GOT3 (cell line): ENCODE data around the gene ARHGAP29.
"Not testable (repeated sequence)": the region's sequence is repeated elsewhere in the genome, so short reads cannot be mapped to it uniquely, and the experiment has no call there.

Experiments used
- DNase-seq: peaks from one replicate; lab custom pipeline; 2025; ENCODE audit warnings: mixed read lengths; lab: John Stamatoyannopoulos, UW

The ARHGAP29 gene

DNA sequence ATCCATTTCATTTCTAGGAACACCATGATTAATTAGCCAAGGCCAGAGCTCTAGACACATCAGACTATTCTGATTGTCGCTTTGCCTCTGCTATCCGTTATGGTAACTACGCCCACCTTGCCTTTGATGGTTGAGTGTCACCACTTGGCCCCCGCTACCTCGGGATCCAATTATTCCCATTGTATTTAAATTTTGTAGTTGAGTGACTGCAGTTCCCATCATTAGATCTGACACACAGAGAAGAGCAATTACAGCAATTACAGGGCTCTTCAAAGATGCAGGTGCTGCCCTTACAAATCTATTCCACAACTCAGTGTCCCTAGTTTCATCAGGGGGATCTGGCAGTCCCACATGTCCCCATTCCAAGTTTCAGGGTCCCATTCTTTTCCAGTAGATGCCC, 71.5 kb downstream of the ARHGAP29 start:
- DNase-seq, result no peak

DNA sequence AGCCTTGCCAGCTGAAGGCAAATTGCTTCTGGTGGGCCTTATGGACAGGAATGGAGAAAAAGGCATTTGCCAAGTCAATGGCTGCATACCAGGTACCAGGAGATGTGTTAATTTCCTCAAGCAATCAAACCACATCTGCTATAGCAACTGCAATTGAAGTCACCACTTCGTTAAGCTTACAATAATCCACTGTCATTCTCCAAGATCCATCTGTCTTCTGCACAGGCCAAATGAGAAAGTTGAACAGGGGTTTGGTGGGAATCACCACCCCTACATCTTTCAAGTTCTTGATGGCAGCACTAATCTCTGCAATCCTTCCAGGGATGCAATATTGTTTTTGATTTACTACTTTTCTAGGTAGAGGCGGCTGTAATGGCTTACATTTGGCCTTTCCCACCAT, 72.5 kb downstream of the ARHGAP29 start:
- DNase-seq, result not testable (repeated sequence)

DNA sequence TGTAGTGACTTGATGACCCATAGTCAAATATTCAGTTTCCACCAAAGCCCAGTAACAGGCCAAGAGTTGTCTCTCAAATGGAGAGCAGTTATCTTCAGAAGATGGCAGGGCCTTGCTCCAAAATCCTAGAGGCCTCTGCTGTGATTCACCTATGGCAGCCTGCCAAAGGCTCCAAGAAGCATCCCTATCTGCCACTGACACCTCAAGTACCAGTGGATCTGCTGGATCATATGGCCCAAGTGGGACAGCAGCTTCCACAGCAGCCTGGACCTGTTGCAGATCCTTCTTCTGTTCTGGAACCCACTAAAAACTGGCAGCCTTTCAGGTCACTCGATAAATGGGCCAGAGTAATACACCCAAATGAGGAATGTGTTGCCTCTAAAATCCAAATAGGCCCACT, 73.3 kb downstream of the ARHGAP29 start:
- DNase-seq, result not testable (repeated sequence)

DNA sequence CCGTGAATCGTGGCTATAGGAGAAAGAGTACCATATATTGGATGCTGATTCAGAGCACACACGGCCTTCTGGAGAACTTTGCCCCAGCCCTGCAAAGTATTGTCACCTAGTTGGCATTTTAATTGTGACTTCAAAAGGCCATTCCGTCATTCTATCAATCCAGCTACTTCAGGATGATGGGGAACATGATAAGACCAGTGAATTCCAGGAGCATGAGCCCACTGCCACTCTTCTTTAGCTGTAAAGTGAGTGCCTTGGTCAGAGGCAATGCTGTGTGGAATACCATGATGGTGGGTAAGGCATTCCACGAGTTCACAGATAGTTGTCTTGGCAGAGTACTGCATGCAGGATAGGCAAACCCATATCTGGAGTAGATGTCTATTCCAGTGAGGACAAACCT, 74.1 kb downstream of the ARHGAP29 start:
- not testable (repeated sequence) for DNase-seq

DNA sequence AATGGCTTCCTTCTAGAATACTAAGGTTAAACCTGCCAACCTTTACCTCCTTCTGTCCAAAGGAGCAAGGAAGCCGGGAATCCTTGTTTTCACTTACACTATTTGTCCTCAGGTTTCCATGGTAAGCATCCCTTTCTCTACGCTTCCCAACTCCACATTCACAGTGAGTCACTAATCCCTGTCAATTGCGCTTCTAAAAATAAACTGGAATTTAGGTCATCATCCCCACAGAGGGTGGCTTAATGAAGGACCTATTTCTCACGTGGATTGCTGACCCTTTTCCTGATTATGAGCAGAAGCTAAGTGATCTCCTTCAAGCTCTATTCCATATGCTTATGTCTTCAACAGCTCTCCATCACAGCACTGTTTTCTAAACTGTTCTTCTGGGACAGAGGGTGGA, 76.6 kb downstream of the ARHGAP29 start:
- DNase-seq, result no peak

DNA sequence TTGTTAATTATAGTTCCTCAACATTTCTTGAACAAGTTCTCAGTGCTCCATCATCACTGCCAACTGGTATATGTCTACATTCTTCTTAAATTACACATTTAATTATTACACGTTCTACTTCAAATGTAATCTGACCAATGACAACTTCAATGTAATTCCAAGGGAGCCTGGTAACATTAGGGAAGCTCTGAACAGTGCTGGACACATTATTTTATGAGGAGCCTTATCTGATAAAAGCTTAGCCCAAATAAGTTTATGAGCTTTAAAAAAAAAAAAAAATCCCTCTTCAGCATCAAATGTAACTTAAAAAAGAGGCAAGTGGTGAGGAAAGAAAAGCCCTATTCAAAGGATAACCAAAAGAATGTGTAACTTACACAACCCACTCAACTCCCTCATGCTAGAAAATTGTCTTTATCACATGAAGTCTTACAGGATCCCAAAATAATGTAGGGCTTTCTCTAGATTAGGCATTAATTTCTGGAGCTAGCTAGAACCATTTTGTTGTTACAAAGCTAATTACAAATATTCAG, 81.2 kb downstream of the ARHGAP29 start:
- no peak for DNase-seq

DNA sequence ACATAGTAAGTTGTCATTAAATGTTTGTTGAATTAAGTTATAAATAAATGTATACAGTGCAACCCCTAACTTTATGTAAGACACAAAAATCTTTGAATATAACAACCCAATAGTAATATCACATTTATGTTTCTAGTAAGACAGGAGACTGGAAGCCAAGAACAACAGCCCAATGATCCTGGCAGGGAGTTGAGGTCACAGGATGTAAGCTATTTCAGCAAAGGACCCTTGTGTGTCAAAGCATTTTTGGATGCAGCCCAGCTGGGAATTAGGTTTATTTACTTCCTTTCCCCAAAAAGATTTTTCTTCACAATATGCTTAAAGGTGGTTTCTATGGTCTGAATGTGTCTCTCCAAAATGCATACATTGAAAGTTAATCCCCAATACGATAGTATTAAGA, 82.4 kb downstream of the ARHGAP29 start:
- DNase-seq, result no peak

DNA sequence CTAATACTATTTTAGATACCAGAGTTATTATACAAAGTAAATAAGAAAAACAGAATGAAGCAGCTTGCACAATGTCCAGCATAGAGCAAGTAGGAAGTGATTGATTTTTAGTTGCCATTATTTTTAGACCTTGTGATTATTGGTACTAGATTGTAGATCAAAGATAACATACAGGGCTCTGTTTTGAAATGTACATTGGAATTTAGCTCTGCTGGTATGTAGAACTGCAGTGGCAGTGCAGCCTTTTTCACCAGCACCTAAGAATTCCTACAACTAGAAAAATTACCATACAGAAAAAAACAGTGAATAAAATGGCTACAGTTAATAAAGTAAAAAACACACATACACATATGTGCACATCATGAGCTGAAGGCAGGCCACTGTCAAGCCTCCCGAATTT, 84.3 kb downstream of the ARHGAP29 start:
- DNase-seq, result no peak

DNA sequence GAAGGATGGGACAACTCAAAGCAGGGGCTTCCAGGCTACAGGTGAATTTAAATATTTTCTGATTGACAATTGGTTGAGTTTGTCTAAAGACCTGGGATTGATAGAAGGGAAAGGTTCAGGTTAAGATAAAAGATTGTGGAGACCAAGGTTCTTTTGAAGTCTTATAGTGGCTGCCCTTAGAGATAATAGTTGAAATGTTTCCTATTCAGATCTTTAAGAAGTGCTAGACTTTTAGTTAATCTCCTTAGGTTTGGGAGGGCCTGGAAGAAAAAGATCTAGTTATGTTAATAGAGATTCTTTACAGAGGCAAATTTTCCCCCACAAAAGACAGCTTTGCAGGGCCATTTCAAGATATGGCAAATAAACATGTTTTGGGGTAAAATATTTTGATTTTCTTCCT, 88.2 kb downstream of the ARHGAP29 start:
- not testable (repeated sequence) for DNase-seq

DNA sequence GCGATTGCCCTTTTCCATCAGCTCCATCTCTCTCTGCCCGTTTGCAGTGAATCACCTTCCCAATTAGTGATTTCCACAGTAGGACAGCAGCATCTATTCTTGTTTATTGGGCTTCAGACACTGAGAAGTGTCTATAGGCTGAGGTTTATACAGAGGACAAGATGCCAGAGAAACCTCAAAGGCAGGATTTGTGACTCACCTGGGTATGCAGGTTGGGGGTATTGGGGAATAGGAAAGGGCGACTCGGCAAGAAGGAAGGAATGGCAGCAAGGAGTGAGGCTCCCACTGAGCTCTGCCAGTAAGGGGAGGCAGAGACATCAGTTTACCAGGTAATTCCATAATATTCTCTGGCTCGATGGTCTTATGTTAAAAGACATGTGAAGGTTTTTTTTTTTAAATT, 91.1 kb downstream of the ARHGAP29 start:
- no peak for DNase-seq

DNA sequence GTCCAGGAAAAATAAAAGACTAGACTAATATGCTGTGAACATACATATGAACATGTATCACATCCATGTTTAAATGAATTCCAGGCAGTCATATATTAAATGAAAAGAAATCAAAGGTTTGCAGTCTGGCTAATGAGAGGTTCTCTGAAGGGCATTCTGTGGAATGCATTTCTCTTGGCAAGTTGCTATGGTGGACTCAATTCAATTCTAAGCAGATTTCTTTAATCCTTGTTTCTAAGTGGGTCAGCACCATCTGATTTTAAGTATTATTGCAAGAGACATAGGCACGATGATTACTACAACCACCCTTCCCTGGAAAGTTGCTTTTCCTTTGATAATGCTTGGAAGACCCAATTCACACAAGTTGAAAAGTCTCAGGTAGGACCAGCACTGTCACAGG, 92.5 kb downstream of the ARHGAP29 start:
- no peak for DNase-seq

DNA sequence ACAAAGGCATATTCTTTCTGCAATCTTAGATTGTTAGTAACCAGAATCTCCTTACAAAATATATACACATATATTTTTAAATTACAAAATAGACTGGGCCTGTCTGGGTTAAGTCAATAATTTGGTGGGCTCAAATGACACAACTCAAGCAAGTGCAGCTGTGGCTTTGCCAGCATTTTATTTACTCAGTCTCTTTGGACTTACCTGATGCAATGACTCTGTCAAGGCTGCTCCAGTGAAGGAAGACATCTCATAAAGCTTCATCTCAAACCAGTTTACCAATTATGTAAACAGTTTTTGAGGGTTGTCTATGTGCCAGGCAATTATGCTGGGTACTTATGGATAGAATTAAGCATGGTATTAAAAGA, 93.6 kb downstream of the ARHGAP29 start:
- no peak for DNase-seq

DNA sequence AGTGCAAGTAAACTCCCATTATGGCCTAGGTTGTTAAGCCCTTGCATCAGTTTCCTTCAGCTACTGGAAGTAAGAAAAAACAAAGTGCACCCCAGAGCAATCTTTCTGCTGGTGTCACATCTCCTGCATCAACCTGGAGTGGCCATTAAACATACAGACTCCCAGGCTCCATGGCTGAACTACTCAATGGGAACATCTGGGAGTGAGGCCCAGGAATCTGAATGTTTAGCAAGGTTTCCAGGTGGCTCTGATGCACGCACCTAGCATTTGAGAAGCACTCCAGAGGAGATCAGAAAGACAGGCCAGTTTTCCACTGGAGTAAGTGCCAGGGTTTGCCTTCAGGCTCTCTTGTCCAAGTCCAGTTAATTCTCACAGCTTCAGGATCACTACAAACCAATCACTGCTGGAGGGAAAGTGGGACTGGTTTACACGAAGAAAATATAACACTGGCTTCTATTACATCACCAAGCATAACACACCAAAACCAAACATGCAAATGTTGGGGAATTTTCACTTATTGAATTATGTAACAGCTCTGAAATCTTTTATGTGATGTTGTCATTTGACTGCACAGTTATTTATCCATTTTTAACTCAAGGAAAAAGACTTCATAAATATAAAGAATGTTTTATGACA, 94.1 kb downstream of the ARHGAP29 start:
- DNase-seq, result no peak

DNA sequence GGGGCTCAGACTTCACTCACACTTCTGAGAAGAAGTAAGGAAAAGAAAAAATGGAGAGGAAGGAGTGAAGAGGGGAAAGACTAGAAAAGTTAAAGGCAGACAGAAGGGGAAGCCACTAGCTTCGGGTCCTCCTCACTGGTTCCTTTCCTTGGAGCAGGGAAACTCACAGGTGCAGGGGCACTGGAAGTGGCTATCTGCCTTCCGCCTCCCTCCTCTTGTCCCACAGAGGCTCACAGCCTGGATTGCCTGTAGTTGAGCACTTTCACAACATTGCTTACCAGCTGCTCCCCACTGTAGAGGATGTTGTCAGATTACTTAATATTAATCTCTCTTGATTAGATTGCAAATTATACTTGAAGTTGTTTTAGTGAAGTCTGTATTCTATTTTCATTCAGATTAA, 94.8 kb downstream of the ARHGAP29 start:
- no peak for DNase-seq

DNA sequence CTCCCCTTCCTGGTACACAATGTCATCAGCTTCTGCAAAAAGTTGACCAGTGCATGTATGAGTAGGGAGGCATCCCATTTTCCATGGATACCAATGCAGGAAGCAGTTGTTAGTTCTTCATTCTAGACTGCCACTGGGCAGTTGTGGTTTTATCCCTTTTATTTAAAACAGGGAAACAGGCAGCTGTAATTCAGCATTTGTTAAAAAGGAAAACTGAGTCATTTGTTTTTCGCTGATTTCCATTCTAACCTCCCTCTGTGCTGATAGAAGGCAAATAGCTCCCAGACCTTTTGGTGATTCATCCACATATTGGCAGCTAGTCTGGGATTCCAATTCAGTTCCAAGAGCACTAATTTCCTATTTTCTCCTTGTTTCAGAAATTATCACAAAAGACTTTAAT, 95.4 kb downstream of the ARHGAP29 start:
- no peak for DNase-seq

DNA sequence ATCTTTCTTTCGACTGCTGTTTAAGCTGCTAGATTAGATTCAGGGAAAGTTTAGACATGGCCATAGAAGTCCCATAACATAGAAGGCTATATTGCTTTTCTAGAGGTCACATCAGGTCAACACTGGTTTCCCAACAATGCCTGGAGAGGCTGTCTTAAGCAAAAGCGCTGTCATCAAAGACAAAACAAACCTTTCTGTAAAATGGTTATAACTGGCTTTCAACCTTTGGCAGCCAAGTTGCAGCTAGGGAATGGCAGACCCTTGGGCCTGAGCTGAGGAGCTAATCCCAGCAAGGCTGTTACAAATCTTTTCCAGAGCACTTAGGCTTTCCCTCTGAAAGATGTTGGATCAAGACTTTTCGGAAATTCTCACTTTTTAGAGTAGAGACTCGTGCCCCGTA, 105.3 kb downstream of the ARHGAP29 start:
- no peak for DNase-seq

DNA sequence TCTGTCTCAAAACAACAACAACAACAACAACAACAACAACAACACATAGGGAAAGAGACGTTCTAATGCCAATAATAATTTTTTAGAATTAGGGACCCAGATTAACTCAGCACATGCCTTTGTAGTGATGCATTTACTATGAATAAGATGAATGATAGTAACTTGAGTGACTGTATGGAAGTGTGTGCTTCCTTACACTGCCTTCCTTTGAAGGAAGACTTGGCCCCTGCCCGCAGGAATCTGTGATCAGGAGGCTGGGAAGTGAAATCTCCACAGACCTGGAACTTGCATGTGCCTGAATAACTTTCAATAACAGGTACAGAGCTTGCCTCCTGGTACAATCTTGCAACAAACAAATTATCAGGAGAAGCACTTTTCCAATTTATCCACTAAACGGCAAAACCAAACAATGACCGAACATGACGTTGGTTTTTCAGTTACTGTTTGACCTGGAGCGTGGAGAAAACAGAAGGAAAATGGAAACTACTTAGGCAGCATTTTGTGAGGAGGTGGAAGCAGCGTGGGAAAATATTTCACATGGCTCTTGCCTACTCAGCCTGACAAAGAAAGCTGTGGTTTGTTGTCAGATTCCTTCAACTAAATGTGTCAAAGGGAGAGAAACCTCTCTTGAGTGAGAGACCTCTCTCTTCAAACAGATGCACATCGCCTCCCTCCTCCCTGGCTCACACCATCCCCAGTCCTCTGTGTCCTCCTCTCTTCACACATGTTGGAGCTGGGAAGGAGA, 106.4 kb downstream of the ARHGAP29 start:
- no peak for DNase-seq

DNA sequence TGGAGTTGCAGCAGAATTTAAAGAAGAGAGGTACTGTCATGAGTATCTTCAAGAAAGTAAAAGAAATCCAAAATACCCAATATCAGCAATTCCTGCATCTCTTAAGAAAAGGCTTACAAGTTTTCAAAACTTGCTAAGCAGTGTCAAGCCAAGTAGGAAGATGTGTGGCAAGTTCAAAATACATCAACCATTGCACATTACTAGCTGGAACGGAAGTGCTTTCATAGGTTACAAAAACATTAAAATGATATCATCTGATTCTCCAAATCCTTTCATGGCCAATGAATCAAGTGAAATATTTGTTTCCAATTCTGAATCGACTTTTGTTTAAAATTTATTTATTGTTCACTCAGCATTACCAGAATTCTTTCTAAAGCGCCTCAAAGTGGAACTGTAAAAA, 110.7 kb downstream of the ARHGAP29 start:
- no peak for DNase-seq

DNA sequence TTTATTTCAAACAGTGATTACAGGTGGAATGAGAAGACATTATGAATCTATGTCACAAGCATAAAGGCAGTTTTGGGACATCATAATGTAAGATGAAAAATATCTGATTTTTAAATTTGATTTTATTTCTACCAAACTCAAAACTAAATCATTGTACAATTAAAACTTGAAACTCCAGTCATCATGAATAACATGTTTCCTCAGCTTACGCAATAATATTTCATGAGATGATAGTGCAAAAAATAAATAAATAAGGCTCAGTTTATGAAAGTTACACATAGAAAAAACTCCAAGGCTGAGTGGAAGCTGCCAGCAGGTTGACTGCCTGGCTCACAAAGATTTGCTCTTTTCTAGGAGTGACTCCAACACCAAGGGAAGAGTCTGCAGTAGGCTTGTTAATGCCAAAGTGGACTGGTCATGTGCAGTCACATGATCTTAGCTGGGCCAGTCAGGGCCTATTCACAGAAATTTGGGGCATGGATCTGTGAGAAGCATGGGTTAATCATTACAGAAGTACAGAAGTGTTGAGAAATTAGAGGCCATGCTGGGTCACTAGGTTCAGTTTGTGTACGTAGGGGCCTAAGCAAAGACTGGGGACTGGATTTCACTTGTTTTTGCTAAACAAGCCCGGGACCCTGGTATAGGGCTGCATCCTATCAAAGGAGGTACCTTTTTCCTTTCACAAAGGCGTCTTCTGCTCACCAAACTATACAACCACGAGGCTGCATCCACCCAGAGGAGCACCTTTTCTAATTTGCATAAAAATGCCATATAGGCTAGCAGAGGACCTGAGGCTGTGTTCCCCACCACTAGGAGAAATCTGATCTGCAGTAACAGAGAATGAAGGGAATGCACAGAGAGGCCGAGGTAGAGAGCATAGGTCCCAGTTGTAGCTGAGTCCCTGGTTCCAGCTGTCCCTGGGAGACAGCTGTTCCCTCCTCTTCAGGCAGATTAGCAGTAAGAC, 111.6 kb downstream of the ARHGAP29 start:
- DNase-seq, result no peak

DNA sequence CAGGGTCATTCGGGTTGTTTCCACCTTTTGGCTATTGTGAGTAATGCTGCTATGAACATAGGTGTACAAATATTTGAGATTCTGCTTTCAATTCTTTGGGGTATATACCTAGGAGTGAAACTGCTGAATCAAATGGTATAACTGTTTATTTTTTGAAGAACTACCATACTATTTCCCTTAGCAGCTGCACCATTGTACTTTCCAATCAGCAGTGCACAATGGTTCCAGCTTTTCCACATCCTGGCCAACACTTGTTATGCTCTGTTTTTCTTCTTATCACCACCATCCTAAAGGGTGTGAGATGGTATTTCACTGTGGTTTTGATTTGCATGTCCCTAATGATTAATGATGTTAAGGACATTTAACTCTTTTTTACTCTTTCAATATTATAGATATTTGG, 112.8 kb downstream of the ARHGAP29 start:
- DNase-seq, result no peak

DNA sequence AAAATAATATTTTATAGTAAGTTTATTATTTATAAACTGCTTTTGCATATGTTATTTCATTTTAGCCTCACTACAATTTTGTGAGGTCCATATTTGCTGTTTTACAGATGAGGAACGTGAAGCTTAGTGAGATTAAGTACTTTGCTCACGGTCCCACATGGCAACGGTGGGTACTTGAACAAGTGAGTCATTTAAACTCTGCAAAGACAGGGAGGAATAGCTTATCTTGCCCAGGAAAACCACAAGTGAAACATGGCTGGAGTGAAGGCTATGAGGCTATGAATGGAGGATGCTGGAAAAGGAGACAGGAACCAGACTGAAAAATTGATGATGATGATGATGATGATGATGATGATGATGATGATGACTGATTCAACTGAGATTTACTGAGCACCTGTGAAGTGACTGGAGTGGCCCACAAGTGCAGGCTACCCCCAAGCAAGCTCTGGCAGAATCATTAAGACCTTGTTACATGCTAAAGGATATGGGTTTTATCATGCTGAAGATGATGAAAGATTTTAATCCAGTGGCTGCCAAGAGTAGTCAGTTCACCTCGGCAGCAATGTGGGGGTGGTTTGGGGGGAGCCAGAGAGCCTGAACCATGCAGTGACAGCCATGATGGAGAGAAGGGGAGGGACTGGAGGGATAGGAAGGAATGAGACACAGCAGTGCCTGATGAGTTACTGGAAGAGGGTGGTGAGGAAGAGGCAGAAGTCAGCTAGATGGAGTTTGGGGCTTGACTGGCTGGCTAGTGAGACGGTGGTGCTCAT, 115.0 kb downstream of the ARHGAP29 start:
- DNase-seq, result no peak
